Measurements from ENCODE around the gene BICRA. TPM values are rescaled to one million over a fixed set of nuclear protein-coding genes. Genes with fewer than 3 reads are reported as not detected.

BICRA gene
- total RNA-seq, 1 experiment from 2014 or later: 34.3 TPM

- no peak for TF ChIP-seq CTCF (IDR thresholded peaks at IDR 0.05; ENCODE audit: insufficient read depth in 1 of 2, low read depth in 1 of 2, low read length in 1 of 2, severe bottlenecking in 1 of 2, unreplicated experiment in 1 of 2)
- no peaks in the 10 kb centered on the region for H3K9me3 Mint-ChIP-seq (ENCODE audit: unreplicated experiment)
- DNase-seq: peak; percentile 94 to 95
- intact Hi-C loops (cut with micrococcal nuclease; ENCODE audit: unreplicated experiment): loop anchor here (1.0 kb wide), 2 partner anchors 8 to 15 kb away; partner anchors contain the start of gene NOP53
- no peaks in the 10 kb centered on the region for H3K27me3 ChIP-seq (replicated peaks; ENCODE audit: control insufficient read depth, insufficient read depth, low read length)
- H3K27ac Mint-ChIP-seq (ENCODE audit: unreplicated experiment): peak overlapping the region; percentile 93
- no peaks in the 10 kb centered on the region for H3K36me3 ChIP-seq (ENCODE audit: control insufficient read depth, insufficient read depth, low read length)
- ChIA-PET CTCF (interaction anchor here (0.6 to 1.6 kb wide), 4 partner anchors 17 to 293 kb away, joined by 3 to 11 read pairs (median 4); partner anchors contain the start of gene EHD2), POLR2A (interaction anchor here (0.6 kb wide), 1 partner anchor 662 kb away, joined by 3 read pairs; no protein-coding TSS in a partner anchor)
- no peaks in the 10 kb centered on the region for H3K9me3 ChIP-seq
- H3K4me3 Mint-ChIP-seq (ENCODE audit: unreplicated experiment): peak overlapping the region; percentile 85
- peaks cover 26% of the 10 kb centered on the region for H3K4me1 Mint-ChIP-seq (ENCODE audit: low read depth, unreplicated experiment)
- H3K27me3 Mint-ChIP-seq (ENCODE audit: insufficient read depth, unreplicated experiment): no peaks in the 10 kb centered on the region
- H3K4me3 ChIP-seq (ENCODE audit: low read depth, low read length): peak overlapping the region; percentile 44
- H3K36me3 Mint-ChIP-seq (ENCODE audit: insufficient read depth, unreplicated experiment): peaks cover 34% of the 10 kb centered on the region
- TSS peak; percentile 88 for BruUV-seq (replicated peaks)
- peaks cover 11% of the 10 kb centered on the region for H3K4me1 ChIP-seq
Observed at GRCh38 chr19:47729799-47730520, 121.0 kb downstream of the BICRA start.

- CTCF ChIA-PET: interaction anchor here (1.6 kb wide), 1 partner anchor 18 kb away, joined by 11 read pairs; the partner anchor contains the start of gene EHD2
- Mint-ChIP-seq H3K27ac (ENCODE audit: unreplicated experiment) (peak overlapping the region; percentile 93), H3K9me3 (ENCODE audit: unreplicated experiment) (no peaks in the 10 kb centered on the region), H3K4me1 (ENCODE audit: low read depth, unreplicated experiment) (peaks cover 26% of the 10 kb centered on the region), H3K27me3 (ENCODE audit: insufficient read depth, unreplicated experiment) (no peaks in the 10 kb centered on the region), H3K4me3 (ENCODE audit: unreplicated experiment) (peak overlapping the region; percentile 85), H3K36me3 (ENCODE audit: insufficient read depth, unreplicated experiment) (peaks cover 38% of the 10 kb centered on the region)
- intact Hi-C loops (cut with micrococcal nuclease; ENCODE audit: unreplicated experiment): loop anchor here (1.0 kb wide), 1 partner anchor 8 kb away; no protein-coding TSS in a partner anchor
- Histone ChIP-seq H3K27me3 (replicated peaks; ENCODE audit: control insufficient read depth, insufficient read depth, low read length) (no peaks in the 10 kb centered on the region), H3K4me3 (ENCODE audit: low read depth, low read length) (peak overlapping the region; percentile 44), H3K36me3 (ENCODE audit: control insufficient read depth, insufficient read depth, low read length) (no peaks in the 10 kb centered on the region), H3K9me3 (no peaks in the 10 kb centered on the region), H3K4me1 (peaks cover 11% of the 10 kb centered on the region)
- DNase-seq: no peak
- BruUV-seq (replicated peaks): no TSS peak
- TF ChIP-seq CTCF (IDR thresholded peaks at IDR 0.05; ENCODE audit: insufficient read depth in 1 of 2, low read depth in 1 of 2, low read length in 1 of 2, severe bottlenecking in 1 of 2, unreplicated experiment in 1 of 2): no peak
- POLR2A ChIA-PET: no interaction called here
Observed at GRCh38 chr19:47730521-47730889, 121.6 kb downstream of the BICRA start.

- ChIA-PET POLR2A (no interaction called here), CTCF (no interaction called here)
- Mint-ChIP-seq H3K4me1 (ENCODE audit: low read depth, unreplicated experiment) (peaks cover 26% of the 10 kb centered on the region), H3K9me3 (ENCODE audit: unreplicated experiment) (no peaks in the 10 kb centered on the region), H3K27ac (ENCODE audit: unreplicated experiment) (no peak overlapping the region), H3K27me3 (ENCODE audit: insufficient read depth, unreplicated experiment) (no peaks in the 10 kb centered on the region), H3K36me3 (ENCODE audit: insufficient read depth, unreplicated experiment) (peaks cover 38% of the 10 kb centered on the region), H3K4me3 (ENCODE audit: unreplicated experiment) (no peak overlapping the region)
- DNase-seq: no peak
- H3K9me3 ChIP-seq: no peaks in the 10 kb centered on the region
- no peak overlapping the region for H3K4me3 ChIP-seq (ENCODE audit: low read depth, low read length)
- H3K4me1 ChIP-seq: peaks cover 11% of the 10 kb centered on the region
- no TSS peak for BruUV-seq (replicated peaks)
- H3K27me3 ChIP-seq (replicated peaks; ENCODE audit: control insufficient read depth, insufficient read depth, low read length): no peaks in the 10 kb centered on the region
- no peak for TF ChIP-seq CTCF (IDR thresholded peaks at IDR 0.05; ENCODE audit: insufficient read depth in 1 of 2, low read depth in 1 of 2, low read length in 1 of 2, severe bottlenecking in 1 of 2, unreplicated experiment in 1 of 2)
- intact Hi-C loops (cut with micrococcal nuclease; ENCODE audit: unreplicated experiment): loop anchor here (1.0 kb wide), 1 partner anchor 9 kb away; no protein-coding TSS in a partner anchor
- no peaks in the 10 kb centered on the region for H3K36me3 ChIP-seq (ENCODE audit: control insufficient read depth, insufficient read depth, low read length)
Observed at GRCh38 chr19:47730910-47731309, 122.0 kb downstream of the BICRA start.

Data from Caco-2 (cell line).